Peyer's patch (tissue), 4 donors: ENCODE measurements around the gene DVL2.

ENCODE experiments used
- POLR2A ChIP-seq, 2 donors: fragments of 450-650 bp; IDR thresholded peaks; one replicate each; pipeline ENCODE4 v1.5.1; 2017; ENCODE audit warnings: antibody characterized with exemption in 2 of 2, mild to moderate bottlenecking in 2 of 2, moderate library complexity in 2 of 2
- TF ChIP-seq, protein P1 (sequence below), 6 experiments: fragments of 450-650 bp in 4 of 6; fragments of 200-600 bp in 2 of 6; sonication (generic) in 1 of 6; IDR thresholded peaks; one replicate each; pipeline ENCODE4 v1.5.1; 2017 to 2019; ENCODE audit warnings: antibody characterized with exemption in 6 of 6, mild to moderate bottlenecking in 3 of 6, moderate library complexity in 1 of 6

DNA sequence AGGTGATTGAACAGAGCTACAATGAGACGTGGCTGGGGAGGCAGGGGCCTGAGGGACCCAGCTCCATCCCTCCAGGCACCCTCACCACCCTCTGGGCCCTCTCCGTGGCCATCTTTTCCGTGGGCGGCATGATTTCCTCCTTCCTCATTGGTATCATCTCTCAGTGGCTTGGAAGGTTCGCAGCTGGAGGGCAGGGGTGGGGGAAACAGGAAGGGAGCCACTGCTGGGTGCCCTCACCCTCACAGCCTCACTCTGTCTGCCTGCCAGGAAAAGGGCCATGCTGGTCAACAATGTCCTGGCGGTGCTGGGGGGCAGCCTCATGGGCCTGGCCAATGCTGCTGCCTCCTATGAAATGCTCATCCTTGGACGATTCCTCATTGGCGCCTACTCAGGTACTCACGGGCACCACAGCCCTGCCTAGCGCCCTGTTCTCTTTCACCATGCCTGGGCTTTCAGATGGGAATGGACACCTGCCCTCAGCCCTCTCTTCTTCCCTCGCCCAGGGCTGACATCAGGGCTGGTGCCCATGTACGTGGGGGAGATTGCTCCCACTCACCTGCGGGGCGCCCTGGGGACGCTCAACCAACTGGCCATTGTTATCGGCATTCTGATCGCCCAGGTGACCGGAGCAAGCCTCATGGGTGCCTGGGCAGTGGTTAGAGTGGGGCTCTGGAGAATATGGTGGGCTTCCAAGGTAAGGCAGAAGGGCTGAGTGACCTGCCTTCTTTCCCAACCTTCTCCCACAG lies 49.3 kb upstream of the DVL2 start:
- TF ChIP-seq, protein P1, sequence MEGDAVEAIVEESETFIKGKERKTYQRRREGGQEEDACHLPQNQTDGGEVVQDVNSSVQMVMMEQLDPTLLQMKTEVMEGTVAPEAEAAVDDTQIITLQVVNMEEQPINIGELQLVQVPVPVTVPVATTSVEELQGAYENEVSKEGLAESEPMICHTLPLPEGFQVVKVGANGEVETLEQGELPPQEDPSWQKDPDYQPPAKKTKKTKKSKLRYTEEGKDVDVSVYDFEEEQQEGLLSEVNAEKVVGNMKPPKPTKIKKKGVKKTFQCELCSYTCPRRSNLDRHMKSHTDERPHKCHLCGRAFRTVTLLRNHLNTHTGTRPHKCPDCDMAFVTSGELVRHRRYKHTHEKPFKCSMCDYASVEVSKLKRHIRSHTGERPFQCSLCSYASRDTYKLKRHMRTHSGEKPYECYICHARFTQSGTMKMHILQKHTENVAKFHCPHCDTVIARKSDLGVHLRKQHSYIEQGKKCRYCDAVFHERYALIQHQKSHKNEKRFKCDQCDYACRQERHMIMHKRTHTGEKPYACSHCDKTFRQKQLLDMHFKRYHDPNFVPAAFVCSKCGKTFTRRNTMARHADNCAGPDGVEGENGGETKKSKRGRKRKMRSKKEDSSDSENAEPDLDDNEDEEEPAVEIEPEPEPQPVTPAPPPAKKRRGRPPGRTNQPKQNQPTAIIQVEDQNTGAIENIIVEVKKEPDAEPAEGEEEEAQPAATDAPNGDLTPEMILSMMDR (IDR thresholded peaks at IDR 0.05): no peak
- no peak for TF ChIP-seq POLR2A (IDR thresholded peaks at IDR 0.05)
